Measurements from ENCODE around the gene SVEP1.

SVEP1 gene

GRCh38 chr9:110356639-110357395, 222.7 kb downstream of the SVEP1 start:
- DNase-seq (ENCODE audit: extremely low read depth, low read depth): no peak
- no peak for TF ChIP-seq CTCF (IDR thresholded peaks at IDR 0.05; ENCODE audit: low read depth, low read length)

- no peak for DNase-seq (ENCODE audit: extremely low read depth, low read depth)
- TF ChIP-seq CTCF (IDR thresholded peaks at IDR 0.05; ENCODE audit: low read depth, low read length): no peak
Measured at GRCh38 chr9:110355911-110356310, 223.6 kb downstream of the SVEP1 start.

- TF ChIP-seq CTCF (IDR thresholded peaks at IDR 0.05; ENCODE audit: low read depth, low read length): no peak
- peak; percentile 48 for DNase-seq (ENCODE audit: extremely low read depth, low read depth)
Measured at GRCh38 chr9:110351009-110351467, 228.5 kb downstream of the SVEP1 start.

- DNase-seq (ENCODE audit: extremely low read depth, low read depth): no peak
- TF ChIP-seq CTCF (IDR thresholded peaks at IDR 0.05; ENCODE audit: low read depth, low read length): no peak
Measured at GRCh38 chr9:110346325-110346724, 233.2 kb downstream of the SVEP1 start.

- TF ChIP-seq CTCF (IDR thresholded peaks at IDR 0.05; ENCODE audit: low read depth, low read length): no peak
- DNase-seq (ENCODE audit: extremely low read depth, low read depth): no peak
Measured at GRCh38 chr9:110344821-110345220, 234.7 kb downstream of the SVEP1 start.

GRCh38 chr9:110343551-110343950, 236.0 kb downstream of the SVEP1 start:
- DNase-seq (ENCODE audit: extremely low read depth, low read depth): no peak
- no peak for TF ChIP-seq CTCF (IDR thresholded peaks at IDR 0.05; ENCODE audit: low read depth, low read length)

GRCh38 chr9:110340306-110340705, 239.2 kb downstream of the SVEP1 start:
- DNase-seq (ENCODE audit: extremely low read depth, low read depth): no peak
- TF ChIP-seq CTCF (IDR thresholded peaks at IDR 0.05; ENCODE audit: low read depth, low read length): peak; percentile 33
